ENCODE data around the gene BHLHE23. TPM values are rescaled to one million over a fixed set of nuclear protein-coding genes. Genes with fewer than 3 reads are reported as not detected.

Gene BHLHE23
- total RNA-seq, 1 donor: not detected

DNA sequence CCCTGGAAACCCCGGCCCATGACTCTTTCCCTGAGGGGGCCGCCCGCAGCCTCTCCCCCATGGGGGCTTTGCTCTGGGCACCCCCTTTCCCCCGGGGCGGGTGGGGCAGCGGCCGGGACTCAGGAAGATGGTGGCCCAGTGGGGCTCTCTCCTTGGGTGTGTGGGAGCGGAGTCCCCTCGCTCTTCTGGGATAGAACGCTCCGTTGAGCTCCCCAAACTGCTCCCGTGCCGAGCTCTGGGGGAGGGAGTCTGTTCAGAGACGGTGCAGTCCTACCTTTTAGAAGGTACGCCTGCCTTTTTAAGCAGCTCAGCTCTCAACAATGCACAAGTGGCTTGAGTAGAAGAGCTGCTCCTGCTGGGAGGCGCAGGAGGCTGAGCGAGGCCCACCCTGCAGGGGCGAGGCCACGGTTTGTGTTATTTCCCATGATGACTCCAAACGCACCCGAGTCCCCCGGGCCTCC lies 21.7 kb upstream of the BHLHE23 start:
- no peak for DNase-seq (ENCODE audit: low read depth)
- TF ChIP-seq, protein P1, sequence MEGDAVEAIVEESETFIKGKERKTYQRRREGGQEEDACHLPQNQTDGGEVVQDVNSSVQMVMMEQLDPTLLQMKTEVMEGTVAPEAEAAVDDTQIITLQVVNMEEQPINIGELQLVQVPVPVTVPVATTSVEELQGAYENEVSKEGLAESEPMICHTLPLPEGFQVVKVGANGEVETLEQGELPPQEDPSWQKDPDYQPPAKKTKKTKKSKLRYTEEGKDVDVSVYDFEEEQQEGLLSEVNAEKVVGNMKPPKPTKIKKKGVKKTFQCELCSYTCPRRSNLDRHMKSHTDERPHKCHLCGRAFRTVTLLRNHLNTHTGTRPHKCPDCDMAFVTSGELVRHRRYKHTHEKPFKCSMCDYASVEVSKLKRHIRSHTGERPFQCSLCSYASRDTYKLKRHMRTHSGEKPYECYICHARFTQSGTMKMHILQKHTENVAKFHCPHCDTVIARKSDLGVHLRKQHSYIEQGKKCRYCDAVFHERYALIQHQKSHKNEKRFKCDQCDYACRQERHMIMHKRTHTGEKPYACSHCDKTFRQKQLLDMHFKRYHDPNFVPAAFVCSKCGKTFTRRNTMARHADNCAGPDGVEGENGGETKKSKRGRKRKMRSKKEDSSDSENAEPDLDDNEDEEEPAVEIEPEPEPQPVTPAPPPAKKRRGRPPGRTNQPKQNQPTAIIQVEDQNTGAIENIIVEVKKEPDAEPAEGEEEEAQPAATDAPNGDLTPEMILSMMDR (IDR thresholded peaks at IDR 0.05; ENCODE audit: insufficient read depth, low read depth, low read length): no peak
- H3K4me3 ChIP-seq (ENCODE audit: low read depth, low read length): no peak overlapping the region

- no peak for DNase-seq (ENCODE audit: low read depth)
- TF ChIP-seq, protein P1 (IDR thresholded peaks at IDR 0.05; ENCODE audit: insufficient read depth, low read depth, low read length): no peak
- H3K4me3 ChIP-seq (ENCODE audit: low read depth, low read length): no peak overlapping the region
Measured at GRCh38 chr20:63027922-63028389, 21.2 kb upstream of the BHLHE23 start.

DNA sequence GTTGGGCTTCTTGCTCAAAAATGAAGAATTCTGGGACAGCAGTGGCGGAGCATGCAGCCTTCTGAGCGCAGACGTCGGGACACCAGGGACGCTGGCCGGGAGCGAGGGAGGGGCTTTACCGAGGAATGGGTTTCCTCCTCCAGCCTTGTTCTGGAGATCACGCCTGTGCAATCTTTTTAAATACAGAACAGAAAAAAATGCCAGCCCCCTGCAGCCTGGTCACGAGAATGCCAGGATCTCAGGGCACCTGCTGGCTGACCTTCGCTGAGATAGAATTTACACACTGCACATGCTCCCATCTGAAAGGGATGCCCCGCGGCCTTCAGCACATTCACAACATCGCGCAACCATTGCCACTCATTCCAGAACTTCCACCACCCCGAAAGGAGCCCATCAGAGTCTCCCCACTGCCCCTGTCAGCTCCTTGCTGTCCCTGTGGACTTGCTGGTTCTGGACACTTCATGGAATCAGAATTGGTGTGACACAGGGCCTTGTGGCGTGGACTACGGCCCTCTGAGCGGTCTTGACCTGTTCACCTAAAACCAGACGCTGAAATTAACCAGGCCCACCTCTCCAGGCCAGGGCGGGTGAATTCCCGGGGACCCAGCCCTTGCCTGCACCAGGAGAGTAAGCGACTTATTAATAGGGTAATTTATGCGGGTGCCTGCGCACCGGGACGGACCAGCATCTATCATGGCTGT lies 20.6 kb upstream of the BHLHE23 start:
- DNase-seq (ENCODE audit: low read depth): no peak
- TF ChIP-seq, protein P1 (IDR thresholded peaks at IDR 0.05; ENCODE audit: insufficient read depth, low read depth, low read length): no peak
- H3K4me3 ChIP-seq (ENCODE audit: low read depth, low read length): no peak overlapping the region

DNA sequence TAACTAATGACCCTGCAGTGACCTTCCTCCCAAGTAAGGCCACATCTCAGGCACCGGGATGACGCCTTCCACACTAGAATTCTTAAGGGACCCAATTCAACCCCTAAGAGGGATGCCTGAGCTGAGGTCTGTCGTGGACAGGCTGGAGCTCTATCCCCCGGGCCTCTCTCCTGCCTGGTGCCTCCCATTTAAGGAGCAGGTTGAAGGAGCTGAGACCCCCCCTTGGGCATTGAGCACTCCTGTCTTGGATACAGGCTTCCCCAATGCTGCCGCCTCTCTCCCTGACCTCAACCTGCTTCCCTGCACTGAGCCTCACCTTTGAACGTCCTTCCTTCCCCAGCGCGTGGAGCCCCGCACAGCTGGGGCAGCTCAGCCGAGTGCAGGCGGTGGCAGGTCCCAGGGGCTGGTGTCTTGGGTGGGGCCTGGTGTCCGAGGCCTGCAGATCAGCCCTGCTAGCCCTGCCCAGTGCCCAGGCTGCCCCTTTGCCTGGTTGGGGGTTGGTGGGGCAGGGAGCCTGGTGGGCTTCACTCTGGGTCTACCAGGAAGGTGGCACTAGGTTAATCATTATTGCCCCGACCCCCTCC lies 19.9 kb upstream of the BHLHE23 start:
- no peak for DNase-seq (ENCODE audit: low read depth)
- TF ChIP-seq, protein P1 (IDR thresholded peaks at IDR 0.05; ENCODE audit: insufficient read depth, low read depth, low read length): no peak
- no peak overlapping the region for H3K4me3 ChIP-seq (ENCODE audit: low read depth, low read length)

GRCh38 chr20:63025534-63026331 lies 19.0 kb upstream of the BHLHE23 start:
- TF ChIP-seq, protein P1 (IDR thresholded peaks at IDR 0.05; ENCODE audit: insufficient read depth, low read depth, low read length): no peak
- peak; percentile 52 for DNase-seq (ENCODE audit: low read depth)
- H3K4me3 ChIP-seq (ENCODE audit: low read depth, low read length): peak overlapping the region; percentile 32

- H3K4me3 ChIP-seq (ENCODE audit: low read depth, low read length): no peak overlapping the region
- DNase-seq (ENCODE audit: low read depth): no peak
- TF ChIP-seq, protein P1 (IDR thresholded peaks at IDR 0.05; ENCODE audit: insufficient read depth, low read depth, low read length): no peak
Measured at GRCh38 chr20:63024573-63025392, 18.0 kb upstream of the BHLHE23 start.

Measured in fibroblast of villous mesenchyme (primary cell).